Effector CD8-positive, alpha-beta T cell (primary cell): ENCODE results near the gene ATG10.
"Not testable (repeated sequence)": the region's sequence is repeated elsewhere in the genome, so short reads cannot be mapped to it uniquely, and the experiment has no call there.

ENCODE experiments used
- DNase-seq: peaks from one replicate; lab custom pipeline; 2025; lab: John Stamatoyannopoulos, UW

ATG10 gene

GRCh38 chr5:82222597-82223574, 251.1 kb downstream of the ATG10 start:
- no peak for DNase-seq

DNA sequence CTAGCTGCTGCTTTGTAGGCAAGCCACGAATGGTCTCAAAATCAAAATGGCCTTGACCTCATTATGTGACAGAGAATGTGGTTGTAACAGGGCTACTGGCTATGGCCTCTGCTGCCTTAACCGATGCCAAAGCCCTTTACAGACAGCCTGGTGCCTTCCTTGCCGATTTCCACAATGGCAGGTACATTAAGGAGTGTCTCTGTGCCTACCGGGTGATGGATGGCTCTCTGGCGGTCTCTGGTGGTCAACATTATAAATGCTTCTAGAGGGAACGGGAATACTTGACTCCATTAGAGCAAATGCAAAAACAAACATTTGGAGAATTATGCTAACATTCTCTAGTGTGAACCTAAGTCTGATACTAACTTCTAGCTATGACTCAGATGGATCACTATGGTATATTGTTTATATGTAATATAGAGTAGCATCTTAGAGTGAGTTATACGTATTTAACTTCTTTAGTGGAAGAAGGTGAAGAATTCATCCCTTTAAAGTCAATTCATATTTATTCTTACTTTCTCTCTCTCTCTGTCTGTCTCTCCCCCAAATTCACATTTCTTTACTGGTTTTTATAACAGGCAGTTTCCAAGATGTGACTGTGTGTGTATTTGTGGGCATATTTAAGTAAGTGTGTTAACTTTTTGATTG, 253.8 kb downstream of the ATG10 start:
- peak; percentile 31 for DNase-seq

DNA sequence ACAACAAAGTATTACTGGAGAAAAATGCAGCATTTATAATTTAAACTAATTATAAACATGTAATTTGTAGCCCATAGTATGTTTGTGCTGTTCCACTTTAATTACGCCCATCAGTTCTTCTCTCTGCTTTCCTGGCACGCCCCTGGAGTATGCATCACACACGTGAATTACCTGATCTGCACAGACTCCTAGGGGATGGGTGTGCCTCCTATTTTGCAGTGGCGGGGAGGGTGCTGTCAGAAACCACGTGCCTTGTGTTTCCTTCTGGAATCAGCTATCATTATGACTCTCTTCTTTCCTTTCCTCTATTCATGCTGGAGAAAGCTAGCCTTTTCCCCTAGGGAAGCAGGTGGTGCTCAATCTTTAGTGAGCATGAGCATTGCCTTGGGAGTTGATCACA, 263.1 kb downstream of the ATG10 start:
- no peak for DNase-seq

DNA sequence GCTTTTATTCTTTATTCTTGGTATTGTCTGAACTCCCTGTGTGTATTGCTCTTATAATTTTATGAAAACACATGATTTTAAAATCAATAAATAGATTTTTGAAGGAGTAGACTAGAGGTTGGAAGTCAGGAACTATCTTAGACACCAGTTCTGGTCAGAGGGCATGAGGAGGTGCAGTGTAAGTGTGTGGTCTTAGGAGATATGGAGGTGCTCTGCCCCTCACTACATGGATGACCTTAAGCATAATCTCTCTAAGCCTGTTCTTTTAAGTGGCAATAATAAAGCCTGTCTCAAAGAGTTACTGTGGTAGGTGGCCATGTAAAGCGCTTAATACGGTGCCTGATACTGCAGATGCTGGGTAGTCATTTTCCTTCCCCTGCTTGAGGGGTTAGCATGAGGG, 272.3 kb downstream of the ATG10 start:
- no peak for DNase-seq

DNA sequence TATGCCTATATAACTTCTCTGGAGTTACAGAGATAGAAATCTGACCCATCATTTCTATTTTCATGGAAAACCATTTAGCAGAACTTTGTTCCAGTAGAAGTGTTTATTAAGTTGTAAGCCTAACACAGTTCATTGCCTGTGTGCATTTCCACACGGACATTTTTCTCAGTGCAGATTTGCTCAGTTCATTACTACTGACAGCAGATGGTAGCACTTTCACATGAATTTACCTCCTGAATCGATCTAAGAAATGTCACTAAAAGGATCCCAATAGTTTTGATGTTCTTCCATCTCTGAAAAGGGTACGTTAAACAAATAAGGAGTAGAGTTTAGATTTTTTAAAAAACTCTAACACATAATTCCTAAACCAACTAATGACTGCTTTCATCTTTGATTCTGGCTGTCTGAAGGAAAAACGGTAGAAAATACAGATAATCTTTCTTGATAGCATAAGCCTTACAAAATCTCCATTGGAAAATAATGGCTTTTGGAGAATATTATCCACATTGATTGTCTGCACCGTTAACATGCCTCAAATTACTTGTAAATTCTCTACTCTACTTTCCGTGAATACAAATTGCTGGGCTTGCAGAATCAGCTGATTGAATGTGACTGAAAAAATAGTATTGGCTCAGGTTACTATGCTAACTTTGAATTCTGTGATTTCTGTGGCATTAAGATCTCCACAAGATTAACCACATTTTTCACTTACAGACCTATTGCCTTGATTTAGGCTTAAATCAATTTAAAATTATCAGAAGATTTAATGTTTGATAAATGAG, 273.2 kb downstream of the ATG10 start:
- no peak for DNase-seq

DNA sequence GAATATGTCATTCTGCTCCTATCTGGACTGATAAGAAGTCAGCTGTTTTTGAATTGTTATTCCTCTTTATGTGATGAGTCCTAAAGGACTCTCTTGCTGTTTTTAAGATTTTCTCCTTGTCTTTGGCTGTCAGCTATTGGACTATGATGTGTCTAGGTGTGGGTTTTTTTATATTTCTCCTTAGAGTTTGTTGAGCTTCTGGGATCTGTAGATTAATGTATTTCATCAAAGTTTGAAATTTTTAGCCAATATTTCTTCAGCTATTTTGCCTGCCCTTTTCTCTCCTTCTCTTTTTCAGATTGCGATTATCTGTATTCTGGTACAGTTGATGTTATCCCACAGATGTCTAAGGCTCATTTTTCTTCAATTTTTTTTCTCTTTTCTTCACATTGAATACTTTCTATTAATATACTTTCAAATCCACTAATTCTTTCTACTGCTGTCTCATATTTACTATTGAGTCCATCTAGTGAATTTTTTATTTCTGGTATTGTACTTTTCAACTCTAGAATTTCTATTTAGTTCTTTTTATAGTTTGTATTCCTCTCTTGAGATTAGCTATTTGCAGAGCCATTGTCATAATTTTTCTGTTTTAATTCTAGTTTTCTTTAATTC, 275.2 kb downstream of the ATG10 start:
- no peak for DNase-seq

GRCh38 chr5:82252744-82253143, 280.9 kb downstream of the ATG10 start:
- DNase-seq = no peak

- no peak for DNase-seq
Measured at GRCh38 chr5:82255844-82256243, 284.0 kb downstream of the ATG10 start.

DNA sequence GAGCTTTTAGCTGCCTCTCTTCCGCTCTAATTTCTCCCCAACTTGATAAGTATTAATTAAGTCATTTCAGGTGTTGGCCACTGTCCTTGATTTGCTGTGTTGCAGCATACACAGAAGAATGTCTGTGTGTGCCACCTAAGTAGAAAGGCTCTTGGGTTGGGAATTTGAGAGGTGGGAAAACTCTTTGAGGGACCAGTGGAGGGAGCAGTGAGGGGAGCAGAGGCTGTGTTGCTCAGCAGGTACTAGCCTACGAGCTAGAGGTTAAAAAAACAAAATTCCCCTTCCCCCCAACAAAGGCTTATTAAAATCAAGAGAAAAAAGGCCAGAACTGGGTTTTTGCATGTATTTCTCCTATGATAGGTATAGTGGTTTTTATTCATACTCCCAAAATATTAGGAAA, 285.4 kb downstream of the ATG10 start:
- DNase-seq = no peak

DNA sequence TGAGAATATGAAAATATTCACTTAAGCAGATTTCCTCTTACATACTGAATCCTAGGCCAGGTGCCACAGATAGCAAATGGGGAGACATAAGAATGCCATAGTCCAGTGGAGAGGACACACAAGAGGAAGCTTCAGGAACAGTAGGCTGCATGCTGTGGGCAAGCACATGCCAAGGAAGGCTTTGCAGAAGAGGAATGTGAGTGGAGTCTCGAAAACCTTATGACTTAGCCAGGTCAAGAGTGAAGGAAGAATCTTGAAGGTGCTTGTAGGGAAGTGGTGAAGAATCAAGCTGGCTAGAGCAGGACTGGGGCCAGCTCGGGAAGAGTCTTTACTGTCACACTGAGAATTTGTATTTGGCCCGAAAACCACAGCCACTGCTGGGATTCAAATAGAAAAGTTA, 285.9 kb downstream of the ATG10 start:
- no peak for DNase-seq

GRCh38 chr5:82259172-82259800, 287.5 kb downstream of the ATG10 start:
- DNase-seq = no peak

DNA sequence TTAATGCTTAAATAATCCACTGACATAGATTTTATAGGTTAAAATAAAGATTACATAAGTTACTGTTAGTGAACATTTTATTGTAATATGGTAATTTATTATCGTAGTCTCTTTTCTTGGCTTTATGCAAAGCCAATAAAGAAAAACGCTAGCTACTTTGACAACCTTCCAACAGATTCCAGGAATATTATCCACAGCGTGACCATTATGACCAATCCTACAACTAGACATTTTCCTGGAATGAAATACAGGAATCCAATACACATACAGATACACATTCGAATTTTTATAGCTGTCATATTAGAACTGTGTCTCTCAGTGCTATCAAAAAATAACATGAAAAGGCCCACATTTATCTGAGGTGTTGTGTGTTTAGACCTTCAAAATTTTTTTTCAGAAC, 293.2 kb downstream of the ATG10 start:
- DNase-seq = no peak

DNA sequence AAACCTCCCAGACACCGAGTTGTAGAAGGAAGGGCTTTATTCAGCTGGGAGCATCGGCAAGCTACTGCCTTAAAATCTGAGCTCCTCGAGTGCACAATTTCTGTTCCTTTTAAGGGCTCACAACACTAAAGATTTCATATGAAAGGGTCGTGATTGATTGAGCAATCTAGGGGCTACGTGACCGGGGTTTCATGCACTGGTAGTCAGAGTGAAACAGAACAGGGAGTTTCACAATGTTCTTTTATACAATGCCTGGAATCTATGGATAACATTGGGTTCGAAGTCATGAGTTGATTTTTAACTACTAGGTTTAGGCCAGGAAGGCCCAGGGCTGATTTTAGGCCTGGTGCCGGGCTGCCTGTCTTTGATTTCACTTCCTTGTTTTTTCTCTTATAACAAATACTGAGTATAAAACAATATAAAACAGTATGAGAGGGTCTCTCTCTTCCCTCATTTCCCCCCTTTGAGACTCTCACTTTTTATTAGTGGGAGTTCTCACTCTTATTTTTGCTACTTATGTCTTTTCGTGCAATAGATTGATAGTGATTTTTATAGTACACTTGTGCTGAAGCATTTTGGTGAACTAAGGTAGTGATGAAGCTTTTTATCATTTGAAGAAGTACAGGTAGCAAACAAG, 295.6 kb downstream of the ATG10 start:
- not testable (repeated sequence) for DNase-seq

GRCh38 chr5:82269363-82269762, 297.5 kb downstream of the ATG10 start:
- not testable (repeated sequence) for DNase-seq

GRCh38 chr5:82272571-82273356, 300.9 kb downstream of the ATG10 start:
- DNase-seq = not testable (repeated sequence)

- not testable (repeated sequence) for DNase-seq
Measured at GRCh38 chr5:82273426-82273825, 301.6 kb downstream of the ATG10 start.

GRCh38 chr5:82274343-82275211, 302.8 kb downstream of the ATG10 start:
- no peak for DNase-seq

- no peak for DNase-seq
Measured at GRCh38 chr5:82275216-82275664, 303.4 kb downstream of the ATG10 start.
